ENCODE measurements around the gene UPF3A. TPM values are rescaled to one million over a fixed set of nuclear protein-coding genes. Genes with fewer than 3 reads are reported as not detected.

UPF3A gene
- total and polyA plus RNA-seq, 9 of the 15 experiments (the other 6 are each of a cell fraction or from before 2014, with no cell fraction given): 15.6 to 76.5 (median 40.9) TPM

DNA sequence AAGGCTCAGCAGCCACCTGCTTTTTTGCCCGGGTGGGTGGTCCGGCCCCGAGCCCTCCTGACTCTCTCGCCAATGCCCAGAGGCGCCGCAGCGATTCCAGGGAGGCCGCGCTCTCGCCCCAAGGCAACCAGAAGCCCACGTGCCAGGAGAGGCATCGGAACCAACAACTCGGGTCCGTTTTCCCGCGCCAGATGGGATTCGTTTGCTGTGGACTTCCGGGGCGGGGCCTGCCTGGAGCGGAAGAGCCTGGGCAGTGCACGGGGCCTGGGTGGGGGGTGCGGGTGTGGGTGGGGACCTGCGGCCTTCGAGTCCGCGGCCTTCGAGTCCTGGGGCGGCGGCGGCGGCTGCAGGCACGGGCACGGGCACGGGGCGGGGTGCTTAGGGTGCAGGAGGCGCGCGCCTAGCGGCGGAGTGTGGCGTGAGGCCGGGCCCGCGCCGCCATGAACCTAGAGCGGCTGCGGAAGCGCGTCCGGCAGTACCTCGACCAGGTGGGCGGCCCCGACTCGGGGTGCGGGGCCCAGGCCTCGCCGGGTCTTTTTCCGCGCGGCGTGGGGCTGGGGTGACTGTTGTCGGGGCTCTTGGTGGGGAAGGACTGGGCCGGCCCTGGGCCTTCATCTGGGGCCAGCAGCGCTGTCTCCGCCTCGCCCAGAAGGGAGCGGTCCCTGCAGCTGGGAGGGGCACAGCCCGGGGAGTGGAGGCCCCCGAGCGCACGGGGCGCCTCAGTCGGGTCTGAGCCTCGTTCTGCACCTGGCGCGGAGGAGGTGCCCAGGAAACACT, 46.6 kb upstream of the UPF3A start, which contains the start of gene CDC16 (continued):
- peak; percentile 96 for TF ChIP-seq ZBTB40 (IDR thresholded peaks at IDR 0.05)
- TF ChIP-seq ZBTB40 (CRISPR knock-in tag; IDR thresholded peaks at IDR 0.05): peak; percentile 72
- peak; percentile 73 for TF ChIP-seq E2F3 (CRISPR knock-in tag; IDR thresholded peaks at IDR 0.05)
- TF ChIP-seq, protein P1, sequence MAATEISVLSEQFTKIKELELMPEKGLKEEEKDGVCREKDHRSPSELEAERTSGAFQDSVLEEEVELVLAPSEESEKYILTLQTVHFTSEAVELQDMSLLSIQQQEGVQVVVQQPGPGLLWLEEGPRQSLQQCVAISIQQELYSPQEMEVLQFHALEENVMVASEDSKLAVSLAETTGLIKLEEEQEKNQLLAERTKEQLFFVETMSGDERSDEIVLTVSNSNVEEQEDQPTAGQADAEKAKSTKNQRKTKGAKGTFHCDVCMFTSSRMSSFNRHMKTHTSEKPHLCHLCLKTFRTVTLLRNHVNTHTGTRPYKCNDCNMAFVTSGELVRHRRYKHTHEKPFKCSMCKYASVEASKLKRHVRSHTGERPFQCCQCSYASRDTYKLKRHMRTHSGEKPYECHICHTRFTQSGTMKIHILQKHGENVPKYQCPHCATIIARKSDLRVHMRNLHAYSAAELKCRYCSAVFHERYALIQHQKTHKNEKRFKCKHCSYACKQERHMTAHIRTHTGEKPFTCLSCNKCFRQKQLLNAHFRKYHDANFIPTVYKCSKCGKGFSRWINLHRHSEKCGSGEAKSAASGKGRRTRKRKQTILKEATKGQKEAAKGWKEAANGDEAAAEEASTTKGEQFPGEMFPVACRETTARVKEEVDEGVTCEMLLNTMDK (IDR thresholded peaks at IDR 0.05; ENCODE audit: borderline replicate concordance, insufficient read depth, low read depth, low read length, poor library complexity, severe bottlenecking): peak; percentile 41
- peak; percentile 46 for TF ChIP-seq TAF1 (IDR thresholded peaks at IDR 0.05; ENCODE audit: control insufficient read depth, extremely low read depth, insufficient read depth, low read length, severe bottlenecking)
- no peak for TF ChIP-seq IRF9 (tag; IDR thresholded peaks at IDR 0.05)
- peak; percentile 99 for TF ChIP-seq L3MBTL2 (IDR thresholded peaks at IDR 0.05)
- peak; percentile 71 for TF ChIP-seq ZEB2 (IDR thresholded peaks at IDR 0.05)
- TF ChIP-seq HMGN3 (IDR thresholded peaks at IDR 0.05; ENCODE audit: borderline replicate concordance, extremely low read depth, insufficient read length, low read depth, low read length): peak; percentile 51
- peak in 1 of 2 experiments; percentile 29; a peak in 1 of 4 replicates for TF ChIP-seq CSDE1 (IDR thresholded peaks at IDR 0.05)
- TF ChIP-seq, protein P2, sequence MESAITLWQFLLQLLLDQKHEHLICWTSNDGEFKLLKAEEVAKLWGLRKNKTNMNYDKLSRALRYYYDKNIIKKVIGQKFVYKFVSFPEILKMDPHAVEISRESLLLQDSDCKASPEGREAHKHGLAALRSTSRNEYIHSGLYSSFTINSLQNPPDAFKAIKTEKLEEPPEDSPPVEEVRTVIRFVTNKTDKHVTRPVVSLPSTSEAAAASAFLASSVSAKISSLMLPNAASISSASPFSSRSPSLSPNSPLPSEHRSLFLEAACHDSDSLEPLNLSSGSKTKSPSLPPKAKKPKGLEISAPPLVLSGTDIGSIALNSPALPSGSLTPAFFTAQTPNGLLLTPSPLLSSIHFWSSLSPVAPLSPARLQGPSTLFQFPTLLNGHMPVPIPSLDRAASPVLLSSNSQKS (CRISPR knock-in tag; IDR thresholded peaks at IDR 0.05): no peak
- 0 out of 2 replicates have a peak, but pooled peaks have one; percentile 57 for TF ChIP-seq XRCC5 (IDR thresholded peaks at IDR 0.05; ENCODE audit: low read depth, low read length)
- peak; percentile 14 to 91; a peak in 2 of 4 replicates for TF ChIP-seq TRIM24 (IDR thresholded peaks at IDR 0.05)

All from K562 (cell line).